Measurements from ENCODE around the gene UTP15. TPM values are rescaled to one million over a fixed set of nuclear protein-coding genes. Genes with fewer than 3 reads are reported as not detected.

Gene UTP15
- total RNA-seq, 4 donors from 2014 or later: 10.5 to 35.0 (median 22.4) TPM

DNA sequence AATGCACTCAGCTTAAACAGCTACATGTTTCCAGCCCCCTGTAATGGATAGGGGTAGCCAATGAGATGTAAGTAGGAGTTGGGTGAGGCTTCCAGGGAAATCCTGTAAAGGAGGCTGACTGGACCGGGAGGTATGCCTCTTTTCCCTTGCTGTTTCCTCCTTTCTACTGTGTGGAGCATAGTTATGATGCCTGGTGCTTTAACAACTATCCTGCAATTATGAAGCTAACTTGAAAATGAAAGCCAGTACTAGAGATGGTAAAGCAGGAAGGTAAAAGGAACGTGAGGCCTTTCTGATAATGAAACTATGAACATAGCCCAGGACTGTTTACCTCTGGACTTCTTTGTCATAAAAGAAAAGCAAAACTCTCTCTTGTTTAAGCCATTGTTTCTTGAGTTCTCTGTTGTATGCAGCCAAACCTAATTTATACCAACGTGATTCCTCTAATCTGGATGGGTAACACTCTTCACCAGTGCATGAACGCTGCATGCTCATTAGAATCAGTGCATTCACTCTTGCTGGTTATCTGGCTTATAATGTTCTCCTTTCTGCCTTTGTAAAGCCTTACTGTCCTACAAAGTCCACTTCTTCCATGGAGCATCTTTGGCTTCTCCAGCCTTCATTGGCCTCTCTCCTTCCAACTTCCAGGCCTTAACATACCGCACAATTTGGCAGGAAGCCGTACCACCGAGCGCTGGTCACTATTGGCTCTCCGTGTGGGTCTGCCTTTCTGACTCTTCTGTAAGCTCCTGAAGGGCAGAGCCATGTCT is 52.2 kb downstream of the UTP15 start:
- no peak overlapping the region for H3K27ac ChIP-seq
- TF ChIP-seq, protein P1, sequence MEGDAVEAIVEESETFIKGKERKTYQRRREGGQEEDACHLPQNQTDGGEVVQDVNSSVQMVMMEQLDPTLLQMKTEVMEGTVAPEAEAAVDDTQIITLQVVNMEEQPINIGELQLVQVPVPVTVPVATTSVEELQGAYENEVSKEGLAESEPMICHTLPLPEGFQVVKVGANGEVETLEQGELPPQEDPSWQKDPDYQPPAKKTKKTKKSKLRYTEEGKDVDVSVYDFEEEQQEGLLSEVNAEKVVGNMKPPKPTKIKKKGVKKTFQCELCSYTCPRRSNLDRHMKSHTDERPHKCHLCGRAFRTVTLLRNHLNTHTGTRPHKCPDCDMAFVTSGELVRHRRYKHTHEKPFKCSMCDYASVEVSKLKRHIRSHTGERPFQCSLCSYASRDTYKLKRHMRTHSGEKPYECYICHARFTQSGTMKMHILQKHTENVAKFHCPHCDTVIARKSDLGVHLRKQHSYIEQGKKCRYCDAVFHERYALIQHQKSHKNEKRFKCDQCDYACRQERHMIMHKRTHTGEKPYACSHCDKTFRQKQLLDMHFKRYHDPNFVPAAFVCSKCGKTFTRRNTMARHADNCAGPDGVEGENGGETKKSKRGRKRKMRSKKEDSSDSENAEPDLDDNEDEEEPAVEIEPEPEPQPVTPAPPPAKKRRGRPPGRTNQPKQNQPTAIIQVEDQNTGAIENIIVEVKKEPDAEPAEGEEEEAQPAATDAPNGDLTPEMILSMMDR (IDR thresholded peaks at IDR 0.05): no peak
- TF ChIP-seq EP300 (IDR thresholded peaks at IDR 0.05): no peak
- no peak for TF ChIP-seq POLR2AphosphoS5 (IDR thresholded peaks at IDR 0.05)
- no peak for TF ChIP-seq POLR2A (IDR thresholded peaks at IDR 0.05)
- no peaks in the 10 kb centered on the region for H3K27me3 ChIP-seq
- H3K4me1 ChIP-seq: peaks cover 0 to 3% (median 0%) of the 10 kb centered on the region in 3 donors
- no peaks in the 10 kb centered on the region for H3K9me3 ChIP-seq
- no peak overlapping the region for H3K4me3 ChIP-seq
- H3K36me3 ChIP-seq: no peaks in the 10 kb centered on the region
- 67 to 74% methylated on average over 7 to 9 of the region's 9 CpGs for WGBS, 2 donors (ENCODE audit: low coverage in 1 of 2)
- no peak for ATAC-seq

DNA sequence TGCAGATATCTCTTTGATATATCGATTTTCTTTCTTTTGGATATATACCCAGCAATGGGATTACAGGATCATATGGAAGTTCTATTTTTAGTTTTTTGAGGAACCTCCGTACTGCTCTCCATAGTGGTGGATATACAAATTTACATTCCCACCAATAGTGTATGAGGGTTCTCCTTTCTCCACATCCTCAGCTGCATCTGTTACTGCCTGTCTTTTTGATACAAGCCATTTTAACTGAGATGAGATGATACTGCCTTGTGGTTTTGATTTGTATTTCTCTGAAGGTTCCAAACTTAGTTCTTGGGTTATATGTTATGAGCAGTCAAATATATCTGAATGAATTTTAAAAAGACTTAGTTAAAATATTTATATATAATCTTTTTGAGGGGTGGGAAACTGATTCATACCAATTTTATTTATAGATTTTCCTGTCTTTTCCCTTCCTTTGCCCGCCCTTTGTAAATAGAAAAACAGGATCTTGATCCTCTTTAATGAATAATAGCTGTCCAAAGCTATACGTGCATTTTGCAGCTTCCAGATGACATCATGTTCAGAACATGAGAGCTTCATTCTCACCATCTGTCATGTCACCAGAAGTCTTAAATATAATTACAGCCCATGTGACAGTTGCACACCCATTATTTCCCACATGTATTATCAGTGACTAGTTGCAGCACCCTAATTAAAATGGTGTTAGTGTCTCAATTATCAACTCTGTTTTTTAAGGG is 54.2 kb downstream of the UTP15 start:
- ATAC-seq: no peak
- WGBS, 2 donors (ENCODE audit: low coverage in 1 of 2): 55% methylated on average over 4 of the region's 4 CpGs
- Histone ChIP-seq H3K4me1 (peaks cover 0 to under 1% (median 0%) of the 10 kb centered on the region in 3 donors), H3K27ac (no peak overlapping the region), H3K9me3 (no peaks in the 10 kb centered on the region), H3K4me3 (no peak overlapping the region), H3K27me3 (no peaks in the 10 kb centered on the region), H3K36me3 (no peaks in the 10 kb centered on the region)
- TF ChIP-seq, protein P1 (IDR thresholded peaks at IDR 0.05): no peak
- no peak for TF ChIP-seq EP300 (IDR thresholded peaks at IDR 0.05)
- no peak for TF ChIP-seq POLR2AphosphoS5 (IDR thresholded peaks at IDR 0.05)
- TF ChIP-seq POLR2A (IDR thresholded peaks at IDR 0.05): no peak

DNA sequence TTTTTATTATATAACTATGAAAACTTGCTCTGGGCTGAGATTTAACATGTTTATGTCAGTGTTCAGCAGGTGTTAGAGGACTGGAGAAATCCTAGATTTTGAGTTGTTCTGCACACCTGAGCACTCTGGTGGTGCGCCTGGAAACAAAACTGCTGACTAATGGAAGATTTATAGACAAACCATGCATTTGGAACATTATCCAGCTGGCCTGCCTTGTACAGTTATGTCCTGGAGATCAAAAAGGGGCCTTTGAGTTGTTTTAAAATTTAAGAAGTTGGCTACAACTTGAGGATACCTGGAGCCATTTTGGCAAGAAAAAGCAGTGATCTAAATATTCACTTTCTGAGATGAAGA is 54.8 kb downstream of the UTP15 start:
- TF ChIP-seq, protein P1 (IDR thresholded peaks at IDR 0.05): no peak
- no peak for TF ChIP-seq POLR2AphosphoS5 (IDR thresholded peaks at IDR 0.05)
- no peak for TF ChIP-seq EP300 (IDR thresholded peaks at IDR 0.05)
- TF ChIP-seq POLR2A (IDR thresholded peaks at IDR 0.05): no peak
- H3K4me3 ChIP-seq: no peak overlapping the region
- no peaks in the 10 kb centered on the region for H3K36me3 ChIP-seq
- H3K4me1 ChIP-seq: peaks cover 0 to 6% (median 0%) of the 10 kb centered on the region in 3 donors
- H3K9me3 ChIP-seq: no peaks in the 10 kb centered on the region
- ATAC-seq: no peak
- WGBS, 2 donors (ENCODE audit: low coverage in 1 of 2): 73 to 89% methylated on average over 1 of the region's 1 CpG
- H3K27me3 ChIP-seq: no peaks in the 10 kb centered on the region
- no peak overlapping the region for H3K27ac ChIP-seq

DNA sequence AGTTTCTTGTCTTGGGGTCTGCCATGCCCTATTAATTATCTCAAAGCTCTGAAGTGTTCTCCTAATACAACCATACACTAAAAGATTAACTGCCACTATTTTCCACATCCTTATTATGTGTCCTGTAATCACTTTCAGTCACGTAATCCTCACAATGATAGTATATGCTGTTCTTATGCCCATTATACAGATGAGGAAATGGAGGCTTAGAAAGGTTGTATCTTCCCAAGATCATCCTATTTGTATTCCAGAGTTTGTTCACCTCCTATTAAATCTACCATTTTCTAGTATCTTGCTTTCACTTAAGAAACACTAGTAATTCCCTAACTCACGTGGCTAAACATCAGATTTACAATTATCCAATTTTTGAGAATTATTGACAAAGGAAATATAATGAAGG is 57.5 kb downstream of the UTP15 start:
- no peak for ATAC-seq
- peaks cover 0 to 25% (median 3%) of the 10 kb centered on the region in 3 donors for H3K4me1 ChIP-seq
- H3K27ac ChIP-seq: no peak overlapping the region
- no peaks in the 10 kb centered on the region for H3K9me3 ChIP-seq
- H3K36me3 ChIP-seq: no peaks in the 10 kb centered on the region
- H3K27me3 ChIP-seq: no peaks in the 10 kb centered on the region
- TF ChIP-seq, protein P1 (IDR thresholded peaks at IDR 0.05): no peak
- TF ChIP-seq EP300 (IDR thresholded peaks at IDR 0.05) (no peak), POLR2AphosphoS5 (IDR thresholded peaks at IDR 0.05) (no peak)
- WGBS, 2 donors (ENCODE audit: low coverage in 1 of 2): 74 to 100% methylated on average over 2 of the region's 2 CpGs
- H3K4me3 ChIP-seq: no peak overlapping the region

Data from gastroesophageal sphincter (tissue), 4 donors.